ENCODE data around the gene MAPK8IP3.

MAPK8IP3 gene

GRCh38 chr16:1812732-1813163 is 106.8 kb downstream of the MAPK8IP3 start:
- DNase-seq (ENCODE audit: low spot score), result peak; percentile 21

- DNase-seq (ENCODE audit: low spot score), result no peak
These were observed 109.5 kb downstream of the MAPK8IP3 start for GRCh38 chr16:1815461-1815860.

GRCh38 chr16:1816396-1817275 is 110.6 kb downstream of the MAPK8IP3 start:
- DNase-seq (ENCODE audit: low spot score), result no peak

- no peak for DNase-seq (ENCODE audit: low spot score)
These were observed 111.2 kb downstream of the MAPK8IP3 start for GRCh38 chr16:1817276-1817589.

- no peak for DNase-seq (ENCODE audit: low spot score)
These were observed 111.7 kb downstream of the MAPK8IP3 start for GRCh38 chr16:1817716-1818115.

GRCh38 chr16:1818204-1818872 is 112.3 kb downstream of the MAPK8IP3 start:
- no peak for DNase-seq (ENCODE audit: low spot score)

- DNase-seq (ENCODE audit: low spot score), result no peak
These were observed 113.0 kb downstream of the MAPK8IP3 start for GRCh38 chr16:1818873-1819525.

- no peak for DNase-seq (ENCODE audit: low spot score)
These were observed 113.6 kb downstream of the MAPK8IP3 start for GRCh38 chr16:1819611-1820010.

Data from CD4-positive, alpha-beta T cell treated with Interleukin-2 at 100 ng/mL for 4 hours (primary cell).